Duodenal mucosa (tissue), 2 donors: Measurements from ENCODE around the gene TRMT10C.
"Not testable (repeated sequence)": the region's sequence is repeated elsewhere in the genome, so short reads cannot be mapped to it uniquely, and the experiment has no call there.

Experiments used
- H3K27ac ChIP-seq: one replicate; pipeline ENCODE4 v1.7.0; 2013; ENCODE audit warnings: low read depth, low read length
- H3K27me3 ChIP-seq, 2 donors: one replicate each; pipeline ENCODE4 v1.7.0; 2013; ENCODE audit warnings: low read length in 2 of 2, control low read depth in 1 of 2; ENCODE audit not compliant: insufficient read depth in 2 of 2, control insufficient read depth in 1 of 2
- H3K36me3 ChIP-seq, 2 donors: one replicate each; pipeline ENCODE4 v1.7.0; 2013; ENCODE audit warnings: low read length in 2 of 2, control low read depth in 1 of 2; ENCODE audit not compliant: insufficient read depth in 2 of 2, control insufficient read depth in 1 of 2
- H3K4me1 ChIP-seq, 2 donors: one replicate each; pipeline ENCODE4 v1.7.0; 2013; ENCODE audit warnings: low read length in 2 of 2, control low read depth in 1 of 2; ENCODE audit not compliant: insufficient read depth in 2 of 2, control insufficient read depth in 1 of 2
- H3K4me3 ChIP-seq, 2 donors: one replicate each; pipeline ENCODE4 v1.7.0; 2013; ENCODE audit warnings: low read length in 2 of 2, low read depth in 1 of 2
- H3K9ac ChIP-seq, 2 donors: one replicate each; pipeline ENCODE4 v1.7.0; 2013; ENCODE audit warnings: low read length in 2 of 2, low read depth in 1 of 2
- H3K9me3 ChIP-seq, 2 donors: one replicate each; pipeline ENCODE4 v1.7.0; 2013; ENCODE audit warnings: low read length in 2 of 2, control low read depth in 1 of 2; ENCODE audit not compliant: control insufficient read depth in 1 of 2

Gene TRMT10C

DNA sequence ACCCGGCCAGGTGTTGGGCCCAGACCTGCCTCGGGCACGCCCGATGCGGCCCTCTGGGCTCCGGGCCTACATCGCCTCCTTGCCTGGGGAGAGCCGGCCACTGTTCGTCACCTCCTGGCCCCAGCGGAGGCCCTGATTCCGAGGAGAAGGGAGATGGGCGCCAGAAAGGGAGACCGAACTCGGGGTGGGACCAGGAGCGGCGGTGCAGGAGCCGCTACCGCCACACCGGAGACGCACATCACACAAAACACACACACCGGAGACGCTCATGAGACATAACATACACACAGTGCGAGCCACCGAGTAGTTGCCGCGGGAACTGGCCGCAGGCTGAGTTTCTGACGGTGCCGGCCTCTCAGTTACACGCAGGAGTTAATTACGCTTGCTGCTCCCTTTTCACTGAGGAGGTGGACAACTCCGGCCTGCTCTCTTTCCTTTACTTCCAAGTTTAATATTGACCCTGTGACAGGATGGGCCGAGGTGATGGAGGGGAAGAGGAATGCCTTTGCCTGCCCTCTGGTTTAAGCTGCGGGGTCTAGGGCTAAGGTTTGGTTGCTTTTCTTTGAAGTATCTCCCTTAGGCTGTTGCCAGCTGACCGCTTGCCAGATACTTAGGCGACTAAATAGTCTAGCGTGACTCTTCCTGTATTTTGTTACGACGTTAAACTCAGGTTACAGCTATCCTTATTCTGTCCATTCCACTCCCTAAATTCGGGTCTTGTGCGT, 12.9 kb downstream of the TRMT10C start:
- peak overlapping the region; percentile 96 for H3K27ac ChIP-seq
- H3K4me3 ChIP-seq: peak overlapping the region; percentile 92 to 98
- H3K9me3 ChIP-seq: no peaks in the 10 kb centered on the region
- peak overlapping the region; percentile 96 to 98 for H3K9ac ChIP-seq
- H3K36me3 ChIP-seq: peaks cover 0 to 7% of the 10 kb centered on the region in 2 donors
- H3K27me3 ChIP-seq: no peaks in the 10 kb centered on the region
- H3K4me1 ChIP-seq: peaks cover 18% of the 10 kb centered on the region in 2 donors

- Histone ChIP-seq H3K27me3 (no peaks in the 10 kb centered on the region), H3K9me3 (no peaks in the 10 kb centered on the region), H3K9ac (no peak overlapping the region), H3K36me3 (peaks cover 0 to 13% of the 10 kb centered on the region in 2 donors), H3K4me3 (no peak overlapping the region), H3K27ac (no peak overlapping the region), H3K4me1 (peaks cover 18% of the 10 kb centered on the region in 2 donors)
These were observed 15.6 kb downstream of the TRMT10C start for GRCh38 chr3:101577286-101577685.

DNA sequence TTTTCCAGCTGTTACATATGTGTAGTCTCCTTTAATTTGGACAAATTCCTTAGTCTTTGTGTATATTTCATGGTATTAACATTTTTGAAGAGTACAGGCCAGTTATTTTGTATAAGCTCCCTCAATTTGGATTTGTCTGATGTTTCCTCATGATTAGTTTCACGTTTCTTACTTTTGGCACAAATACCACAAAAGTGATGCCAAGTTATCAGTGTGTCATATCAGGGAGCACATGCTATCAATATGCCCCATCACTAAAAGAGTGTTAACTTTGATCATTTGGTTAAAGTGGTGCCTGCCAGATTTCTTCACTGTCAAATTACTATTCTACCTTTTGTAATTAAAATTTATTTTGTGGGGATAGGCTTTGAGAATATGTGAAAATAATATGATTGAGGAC, 26.9 kb downstream of the TRMT10C start:
- H3K36me3 ChIP-seq: peaks cover 13 to 44% of the 10 kb centered on the region in 2 donors
- H3K9me3 ChIP-seq: no peaks in the 10 kb centered on the region
- no peak overlapping the region for H3K9ac ChIP-seq
- no peaks in the 10 kb centered on the region for H3K4me1 ChIP-seq
- no peaks in the 10 kb centered on the region for H3K27me3 ChIP-seq
- no peak overlapping the region for H3K27ac ChIP-seq
- H3K4me3 ChIP-seq: no peak overlapping the region

DNA sequence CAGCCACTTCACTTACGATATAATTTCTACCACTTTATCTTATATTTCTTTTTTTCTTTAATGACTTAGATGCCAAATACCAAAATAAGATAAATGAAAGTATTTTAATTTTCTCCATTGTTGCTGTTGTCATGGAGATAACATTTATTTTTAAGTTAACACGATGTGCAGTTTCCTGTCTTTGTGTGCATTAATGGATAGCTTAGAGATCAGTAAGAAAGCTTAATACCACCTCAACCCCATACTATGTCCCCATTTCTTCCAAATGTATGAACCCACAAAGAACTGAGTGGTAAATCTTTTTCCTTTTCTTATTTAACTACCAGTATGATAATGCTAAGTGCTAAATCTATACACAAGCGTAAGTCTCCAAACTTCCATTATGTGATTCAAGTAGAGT, 29.4 kb downstream of the TRMT10C start:
- H3K27ac ChIP-seq: no peak overlapping the region
- no peaks in the 10 kb centered on the region for H3K4me1 ChIP-seq
- no peaks in the 10 kb centered on the region for H3K9me3 ChIP-seq
- no peak overlapping the region for H3K9ac ChIP-seq
- no peak overlapping the region for H3K4me3 ChIP-seq
- no peaks in the 10 kb centered on the region for H3K27me3 ChIP-seq
- H3K36me3 ChIP-seq: peaks cover 9 to 31% of the 10 kb centered on the region in 2 donors

- Histone ChIP-seq H3K27me3 (no peaks in the 10 kb centered on the region), H3K4me3 (no peak overlapping the region), H3K36me3 (peaks cover 0 to 4% of the 10 kb centered on the region in 2 donors), H3K9ac (no peak overlapping the region), H3K27ac (no peak overlapping the region), H3K9me3 (no peaks in the 10 kb centered on the region), H3K4me1 (no peaks in the 10 kb centered on the region)
These were observed 41.1 kb downstream of the TRMT10C start for GRCh38 chr3:101602731-101603130.

DNA sequence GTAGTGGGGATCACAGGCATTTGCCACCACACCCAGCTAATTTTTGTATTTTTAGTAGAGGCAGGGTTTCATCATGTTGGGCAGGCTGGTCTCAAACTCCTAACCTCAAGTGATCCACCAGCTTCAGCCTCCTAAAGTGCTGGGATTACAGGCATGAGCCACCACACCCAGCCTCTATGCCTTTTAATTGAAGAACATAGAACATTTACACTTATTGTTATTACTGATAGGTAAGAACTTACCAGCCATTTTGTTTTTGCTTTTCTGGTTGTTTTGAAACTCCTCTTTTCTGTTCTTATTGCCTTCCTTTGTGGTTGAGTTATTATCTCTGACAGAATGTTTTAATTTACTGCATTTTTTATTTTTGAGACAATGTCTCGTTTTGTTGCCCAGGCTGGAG, 41.5 kb downstream of the TRMT10C start:
- Histone ChIP-seq H3K27ac (no peak overlapping the region), H3K9me3 (no peaks in the 10 kb centered on the region), H3K4me1 (no peaks in the 10 kb centered on the region), H3K4me3 (no peak overlapping the region), H3K9ac (no peak overlapping the region), H3K36me3 (peaks cover 0 to 4% of the 10 kb centered on the region in 2 donors), H3K27me3 (no peaks in the 10 kb centered on the region)

DNA sequence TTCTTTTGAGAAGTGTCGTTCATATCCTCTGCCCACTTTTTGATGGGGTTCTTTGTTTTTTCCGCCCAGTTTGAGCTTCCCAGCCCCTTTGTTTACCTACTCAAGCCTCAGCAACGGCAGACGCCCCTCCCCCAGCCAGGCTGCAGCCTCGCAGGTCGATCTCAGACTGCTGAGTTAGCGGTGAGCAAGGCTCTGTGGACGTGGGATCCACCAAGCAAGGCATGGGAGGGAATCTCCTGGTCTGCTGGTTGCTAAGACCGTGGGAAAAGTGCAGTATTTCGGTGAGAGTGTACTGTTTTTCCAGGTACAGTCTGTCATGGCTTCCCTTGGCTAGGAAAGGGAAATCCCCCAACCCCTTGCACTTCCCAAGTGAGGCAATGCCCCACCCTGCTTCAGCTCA, 43.7 kb downstream of the TRMT10C start:
- not testable (repeated sequence) for H3K27ac ChIP-seq, H3K4me1 ChIP-seq, H3K4me3 ChIP-seq, H3K27me3 ChIP-seq, H3K9me3 ChIP-seq, H3K9ac ChIP-seq, H3K36me3 ChIP-seq

GRCh38 chr3:101611023-101611422, 49.4 kb downstream of the TRMT10C start:
- H3K9me3 ChIP-seq: no peaks in the 10 kb centered on the region
- no peak overlapping the region for H3K4me3 ChIP-seq
- no peaks in the 10 kb centered on the region for H3K27me3 ChIP-seq
- H3K4me1 ChIP-seq: no peaks in the 10 kb centered on the region
- H3K9ac ChIP-seq: no peak overlapping the region
- no peak overlapping the region for H3K27ac ChIP-seq
- no peaks in the 10 kb centered on the region for H3K36me3 ChIP-seq

DNA sequence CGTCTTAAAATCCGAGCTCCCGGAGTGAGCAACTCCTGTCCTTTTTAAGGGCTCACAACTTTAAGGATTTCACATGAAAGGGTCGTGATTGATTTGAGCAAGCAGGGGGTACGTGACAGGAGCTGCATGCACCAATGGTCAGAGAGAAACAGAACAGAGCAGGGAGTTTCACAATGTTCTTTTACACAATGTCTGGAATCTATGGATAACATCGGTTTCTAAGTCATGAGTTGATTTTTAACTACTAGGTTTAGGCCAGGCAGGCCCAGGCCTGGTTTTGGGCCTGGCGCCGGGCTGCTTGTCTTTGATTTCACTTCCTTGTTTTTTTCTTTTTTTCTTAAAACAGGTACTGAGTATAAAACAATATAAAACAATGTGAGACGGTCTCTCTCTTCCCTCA, 51.3 kb downstream of the TRMT10C start:
- H3K9me3 ChIP-seq, H3K27ac ChIP-seq, H3K9ac ChIP-seq, H3K4me3 ChIP-seq, H3K27me3 ChIP-seq, H3K4me1 ChIP-seq, H3K36me3 ChIP-seq: not testable (repeated sequence)

DNA sequence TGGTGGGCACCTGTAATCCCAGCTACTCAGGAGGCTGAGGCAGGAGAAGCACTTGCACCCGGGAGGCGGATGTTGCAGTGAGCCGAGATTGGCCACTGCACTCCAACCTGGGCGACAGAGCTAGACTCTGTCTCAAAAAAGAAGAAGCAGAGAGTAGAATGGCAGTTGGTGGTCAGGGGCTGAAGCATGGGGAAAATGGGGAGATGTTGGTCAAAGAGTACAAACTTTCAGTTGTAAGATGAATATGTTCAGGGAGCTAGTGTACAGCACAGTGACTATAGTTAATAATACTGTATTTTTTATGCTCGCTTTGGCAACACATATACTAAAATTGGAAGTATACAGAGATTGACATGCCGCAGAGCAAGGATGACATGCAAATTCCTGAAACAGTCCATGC, 53.9 kb downstream of the TRMT10C start:
- Histone ChIP-seq H3K4me3 (no peak overlapping the region), H3K27me3 (no peaks in the 10 kb centered on the region), H3K36me3 (no peaks in the 10 kb centered on the region), H3K27ac (no peak overlapping the region), H3K4me1 (no peaks in the 10 kb centered on the region), H3K9ac (no peak overlapping the region), H3K9me3 (no peaks in the 10 kb centered on the region)
